HEK293T (cell line): ENCODE results near the gene KRTAP4-8.

Experiments
- BHLHE40 ChIP-seq: fragments of 450-650 bp; IDR thresholded peaks from 2 replicates; pipeline ENCODE4 v1.6.1; 2016; ENCODE audit warnings: mild to moderate bottlenecking, moderate library complexity, borderline replicate concordance
- FOXA1 ChIP-seq: fragments of 450-650 bp; IDR thresholded peaks from 2 replicates; pipeline ENCODE4 v1.6.1; 2016; ENCODE audit warnings: mild to moderate bottlenecking
- HDGF ChIP-seq: fragments of 450-650 bp; IDR thresholded peaks from 2 replicates; pipeline ENCODE4 v1.6.1; 2017; ENCODE audit warnings: antibody characterized with exemption, borderline replicate concordance
- SP1 ChIP-seq: fragments of 450-650 bp; IDR thresholded peaks from 2 replicates; pipeline ENCODE4 v1.6.1; 2017
- SUZ12 ChIP-seq: fragments of 450-650 bp; IDR thresholded peaks from 2 replicates; pipeline ENCODE4 v1.6.1; 2016; ENCODE audit warnings: mild to moderate bottlenecking

DNA sequence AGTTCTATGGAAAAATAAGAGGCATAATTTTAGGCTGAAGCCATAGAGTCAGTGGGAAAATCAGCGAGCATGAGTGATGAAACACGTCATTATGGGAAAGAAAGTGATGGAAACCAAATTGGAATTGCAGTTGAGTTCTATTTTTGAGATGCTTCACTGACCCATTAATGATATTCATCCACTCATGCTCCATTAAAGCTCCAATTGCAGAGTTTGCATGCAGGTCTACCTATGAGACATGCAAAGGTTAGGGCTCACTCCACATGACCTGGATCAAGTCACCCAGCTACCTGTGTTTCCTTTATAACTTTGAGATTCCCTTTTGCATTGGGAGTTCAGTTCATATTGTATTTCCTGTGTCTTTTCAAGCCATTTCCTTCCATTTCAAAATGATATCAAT is 24.3 kb downstream of the KRTAP4-8 start:
- TF ChIP-seq SUZ12 (no peak), FOXA1 (no peak), BHLHE40 (no peak), HDGF (no peak), SP1 (no peak)
